ENCODE results near the gene APOA5.

APOA5 gene

GRCh38 chr11:116822575-116822974 lies 30.9 kb upstream of the APOA5 start:
- no peak overlapping the region for H3K27ac ChIP-seq
- H3K4me3 ChIP-seq (ENCODE audit: low read depth, low read length), result no peak overlapping the region
- no peaks in the 10 kb centered on the region for H3K27me3 ChIP-seq (ENCODE audit: insufficient read depth, low read depth, severe bottlenecking)
- no peaks in the 10 kb centered on the region for H3K9me3 ChIP-seq (ENCODE audit: severe bottlenecking)
- no peaks in the 10 kb centered on the region for H3K36me3 ChIP-seq
- no peak for DNase-seq
- TF ChIP-seq, protein P1, sequence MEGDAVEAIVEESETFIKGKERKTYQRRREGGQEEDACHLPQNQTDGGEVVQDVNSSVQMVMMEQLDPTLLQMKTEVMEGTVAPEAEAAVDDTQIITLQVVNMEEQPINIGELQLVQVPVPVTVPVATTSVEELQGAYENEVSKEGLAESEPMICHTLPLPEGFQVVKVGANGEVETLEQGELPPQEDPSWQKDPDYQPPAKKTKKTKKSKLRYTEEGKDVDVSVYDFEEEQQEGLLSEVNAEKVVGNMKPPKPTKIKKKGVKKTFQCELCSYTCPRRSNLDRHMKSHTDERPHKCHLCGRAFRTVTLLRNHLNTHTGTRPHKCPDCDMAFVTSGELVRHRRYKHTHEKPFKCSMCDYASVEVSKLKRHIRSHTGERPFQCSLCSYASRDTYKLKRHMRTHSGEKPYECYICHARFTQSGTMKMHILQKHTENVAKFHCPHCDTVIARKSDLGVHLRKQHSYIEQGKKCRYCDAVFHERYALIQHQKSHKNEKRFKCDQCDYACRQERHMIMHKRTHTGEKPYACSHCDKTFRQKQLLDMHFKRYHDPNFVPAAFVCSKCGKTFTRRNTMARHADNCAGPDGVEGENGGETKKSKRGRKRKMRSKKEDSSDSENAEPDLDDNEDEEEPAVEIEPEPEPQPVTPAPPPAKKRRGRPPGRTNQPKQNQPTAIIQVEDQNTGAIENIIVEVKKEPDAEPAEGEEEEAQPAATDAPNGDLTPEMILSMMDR (IDR thresholded peaks at IDR 0.05; ENCODE audit: low read depth, low read length), result no peak

DNA sequence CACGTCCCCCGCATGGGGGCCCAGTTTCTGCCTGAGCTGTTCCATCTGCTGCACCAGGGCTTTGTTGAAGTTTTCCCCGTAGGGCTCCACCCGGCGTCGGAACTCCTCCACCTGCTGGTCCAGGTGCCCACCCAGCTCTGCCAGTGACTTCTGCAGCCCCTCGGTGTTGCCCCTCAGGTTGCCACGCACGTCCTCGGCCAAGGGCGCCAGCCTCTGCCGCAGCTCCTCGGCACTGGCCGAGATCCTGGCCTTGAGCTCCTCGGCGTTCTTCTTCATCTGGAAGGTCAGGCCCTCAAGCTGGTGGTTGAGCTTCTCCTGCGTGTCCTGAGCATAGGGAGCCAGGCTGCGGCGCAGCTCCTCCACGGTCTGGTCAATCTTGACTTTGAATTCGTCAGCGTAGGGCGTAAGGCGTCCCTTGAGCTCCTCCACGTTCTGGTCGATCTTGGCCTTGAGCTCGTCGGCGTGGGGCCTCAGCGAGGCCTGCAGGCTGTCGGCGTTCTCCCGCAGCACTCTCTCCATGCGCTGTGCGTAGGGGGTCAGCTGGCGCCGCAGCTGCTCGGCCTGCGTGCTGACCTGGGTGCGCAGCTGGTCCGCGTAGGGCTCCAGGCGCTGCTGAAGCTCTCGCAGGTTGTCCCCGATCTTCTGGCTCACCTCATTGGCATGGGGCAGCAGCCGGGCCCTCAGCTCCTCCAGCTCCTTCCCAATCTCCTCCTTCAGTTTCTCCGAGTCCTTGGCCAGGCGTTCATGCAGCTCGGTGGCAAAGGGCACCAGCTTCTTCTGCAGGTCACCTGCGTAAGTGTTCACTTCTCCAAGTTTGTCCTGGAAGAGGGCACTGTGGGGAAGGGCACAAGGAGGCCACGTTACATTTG lies 29.6 kb upstream of the APOA5 start:
- TF ChIP-seq, protein P1 (IDR thresholded peaks at IDR 0.05; ENCODE audit: low read depth, low read length), result no peak
- H3K36me3 ChIP-seq, result no peaks in the 10 kb centered on the region
- H3K27ac ChIP-seq, result no peak overlapping the region
- DNase-seq, result no peak
- H3K27me3 ChIP-seq (ENCODE audit: insufficient read depth, low read depth, severe bottlenecking), result no peaks in the 10 kb centered on the region
- no peaks in the 10 kb centered on the region for H3K9me3 ChIP-seq (ENCODE audit: severe bottlenecking)
- no peak overlapping the region for H3K4me3 ChIP-seq (ENCODE audit: low read depth, low read length)

GRCh38 chr11:116819049-116819448 lies 27.4 kb upstream of the APOA5 start:
- DNase-seq, result no peak
- TF ChIP-seq, protein P1 (IDR thresholded peaks at IDR 0.05; ENCODE audit: low read depth, low read length), result no peak
- Histone ChIP-seq H3K4me3 (ENCODE audit: low read depth, low read length) (no peak overlapping the region), H3K27ac (no peak overlapping the region), H3K36me3 (no peaks in the 10 kb centered on the region), H3K27me3 (ENCODE audit: insufficient read depth, low read depth, severe bottlenecking) (no peaks in the 10 kb centered on the region), H3K9me3 (ENCODE audit: severe bottlenecking) (no peaks in the 10 kb centered on the region)

DNA sequence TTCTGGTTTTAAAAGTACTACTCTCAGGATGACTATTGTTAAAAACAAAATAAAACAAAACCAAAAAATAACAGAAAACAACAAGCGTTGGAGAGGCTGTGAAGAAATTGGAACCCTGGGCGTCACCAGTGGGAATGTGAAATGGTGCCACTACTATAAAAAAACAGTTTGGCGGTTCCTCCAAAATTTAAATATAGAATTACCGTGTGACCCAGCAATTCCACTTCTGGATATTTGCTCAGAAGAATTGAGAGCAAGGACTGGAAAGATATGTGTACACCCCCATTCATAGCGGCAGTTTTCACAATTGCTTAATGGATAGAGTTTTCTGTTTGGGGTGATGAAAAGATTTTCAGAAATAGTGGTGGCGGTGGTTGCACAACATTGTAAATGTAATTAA lies 22.8 kb upstream of the APOA5 start:
- TF ChIP-seq, protein P1 (IDR thresholded peaks at IDR 0.05; ENCODE audit: low read depth, low read length), result no peak
- Histone ChIP-seq H3K9me3 (ENCODE audit: severe bottlenecking) (no peaks in the 10 kb centered on the region), H3K36me3 (no peaks in the 10 kb centered on the region), H3K4me3 (ENCODE audit: low read depth, low read length) (no peak overlapping the region), H3K27me3 (ENCODE audit: insufficient read depth, low read depth, severe bottlenecking) (no peaks in the 10 kb centered on the region), H3K27ac (no peak overlapping the region)
- DNase-seq, result no peak

GRCh38 chr11:116813781-116814471 lies 22.2 kb upstream of the APOA5 start:
- no peak for DNase-seq
- H3K36me3 ChIP-seq, result no peaks in the 10 kb centered on the region
- no peak overlapping the region for H3K27ac ChIP-seq
- no peaks in the 10 kb centered on the region for H3K27me3 ChIP-seq (ENCODE audit: insufficient read depth, low read depth, severe bottlenecking)
- no peak overlapping the region for H3K4me3 ChIP-seq (ENCODE audit: low read depth, low read length)
- TF ChIP-seq, protein P1 (IDR thresholded peaks at IDR 0.05; ENCODE audit: low read depth, low read length), result no peak
- H3K9me3 ChIP-seq (ENCODE audit: severe bottlenecking), result no peaks in the 10 kb centered on the region
